BLaER1 (cell line): ENCODE results near the gene EDAR.
A peak's percentile ranks its signal among the peaks of the same experiment; 100 is the strongest.

Experiments
- H3K27ac ChIP-seq: shearing (Covaris generic); formaldehyde crosslinking; 2 replicates; pipeline ENCODE4 v1.8.1; 2022
- H3K27me3 ChIP-seq: shearing (Covaris generic); formaldehyde crosslinking; 2 replicates; pipeline ENCODE4 v1.8.1; 2022
- H3K36me3 ChIP-seq: shearing (Covaris generic); formaldehyde crosslinking; 2 replicates; pipeline ENCODE4 v1.8.1; 2022
- H3K4me1 ChIP-seq: shearing (Covaris generic); formaldehyde crosslinking; 2 replicates; pipeline ENCODE4 v1.8.1; 2022
- H3K4me2 ChIP-seq: shearing (Covaris generic); formaldehyde crosslinking; 2 replicates; pipeline ENCODE4 v1.8.1; 2022
- H3K4me3 ChIP-seq: shearing (Covaris generic); formaldehyde crosslinking; 2 replicates; pipeline ENCODE4 v1.8.1; 2022
- H3K9ac ChIP-seq: shearing (Covaris generic); formaldehyde crosslinking; 2 replicates; pipeline ENCODE4 v1.8.1; 2022
- H3K9me3 ChIP-seq: shearing (Covaris generic); formaldehyde crosslinking; 2 replicates; pipeline ENCODE4 v1.8.1; 2022
- H4K20me1 ChIP-seq: shearing (Covaris generic); formaldehyde crosslinking; 2 replicates; pipeline ENCODE4 v1.8.1; 2022
- Cebpa-rat ChIP-seq: shearing (Covaris generic); IDR thresholded peaks from 2 replicates; pipeline ENCODE4 v1.8.1; 2022

Gene EDAR

DNA sequence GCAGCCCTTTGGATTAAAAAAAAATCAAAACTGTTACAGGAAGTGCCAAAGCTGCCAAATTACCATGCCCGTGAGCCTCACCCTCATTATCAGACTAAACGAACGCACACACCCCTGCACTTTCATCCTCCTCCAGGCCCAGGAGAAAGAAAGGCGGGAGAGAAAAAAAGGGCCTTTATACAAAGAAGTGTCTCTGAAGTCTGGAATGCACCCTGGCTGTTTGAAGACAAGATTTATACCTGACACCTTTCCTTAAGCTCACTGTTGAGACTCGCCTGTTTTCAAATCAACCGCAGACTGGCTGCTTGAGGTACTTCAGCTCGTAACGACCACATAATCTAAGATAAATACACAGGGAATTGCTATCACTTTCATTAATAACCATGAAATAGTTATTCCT is 31.0 kb downstream of the EDAR start:
- Histone ChIP-seq H3K27me3 (no peaks in the 10 kb centered on the region), H3K4me1 (no peaks in the 10 kb centered on the region), H3K36me3 (no peaks in the 10 kb centered on the region), H3K9ac (no peak overlapping the region), H3K4me2 (no peak overlapping the region), H3K9me3 (0 out of 2 replicates have a peak, but pooled peaks cover 2% of the 10 kb centered on the region), H3K4me3 (no peak overlapping the region), H4K20me1 (no peaks in the 10 kb centered on the region), H3K27ac (no peak overlapping the region)
- TF ChIP-seq Cebpa-rat, result no peak

DNA sequence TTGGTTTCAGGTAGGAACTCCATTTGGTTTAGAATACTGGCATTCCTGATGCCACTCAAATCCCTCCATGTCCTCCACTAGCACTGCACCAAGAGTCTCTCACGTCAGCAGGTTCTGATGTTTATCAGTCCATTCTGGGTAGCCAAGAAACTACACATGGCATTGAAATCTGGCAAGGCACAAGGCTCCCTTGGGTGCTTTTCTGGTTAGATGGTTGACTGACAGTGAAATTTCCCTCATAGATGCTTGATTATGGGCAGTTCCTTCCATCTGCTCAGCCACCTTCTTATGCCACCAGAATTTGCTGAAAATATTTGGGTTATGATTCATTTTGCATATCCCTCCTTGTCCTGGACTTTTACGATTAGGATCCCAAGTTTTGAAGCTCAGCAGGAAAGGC is 32.6 kb downstream of the EDAR start:
- Histone ChIP-seq H3K4me2 (no peak overlapping the region), H3K4me1 (no peaks in the 10 kb centered on the region), H3K9ac (no peak overlapping the region), H3K9me3 (peaks cover 13% of the 10 kb centered on the region), H3K4me3 (no peak overlapping the region), H3K27me3 (no peaks in the 10 kb centered on the region), H3K36me3 (no peaks in the 10 kb centered on the region), H3K27ac (no peak overlapping the region), H4K20me1 (no peaks in the 10 kb centered on the region)
- TF ChIP-seq Cebpa-rat, result no peak

DNA sequence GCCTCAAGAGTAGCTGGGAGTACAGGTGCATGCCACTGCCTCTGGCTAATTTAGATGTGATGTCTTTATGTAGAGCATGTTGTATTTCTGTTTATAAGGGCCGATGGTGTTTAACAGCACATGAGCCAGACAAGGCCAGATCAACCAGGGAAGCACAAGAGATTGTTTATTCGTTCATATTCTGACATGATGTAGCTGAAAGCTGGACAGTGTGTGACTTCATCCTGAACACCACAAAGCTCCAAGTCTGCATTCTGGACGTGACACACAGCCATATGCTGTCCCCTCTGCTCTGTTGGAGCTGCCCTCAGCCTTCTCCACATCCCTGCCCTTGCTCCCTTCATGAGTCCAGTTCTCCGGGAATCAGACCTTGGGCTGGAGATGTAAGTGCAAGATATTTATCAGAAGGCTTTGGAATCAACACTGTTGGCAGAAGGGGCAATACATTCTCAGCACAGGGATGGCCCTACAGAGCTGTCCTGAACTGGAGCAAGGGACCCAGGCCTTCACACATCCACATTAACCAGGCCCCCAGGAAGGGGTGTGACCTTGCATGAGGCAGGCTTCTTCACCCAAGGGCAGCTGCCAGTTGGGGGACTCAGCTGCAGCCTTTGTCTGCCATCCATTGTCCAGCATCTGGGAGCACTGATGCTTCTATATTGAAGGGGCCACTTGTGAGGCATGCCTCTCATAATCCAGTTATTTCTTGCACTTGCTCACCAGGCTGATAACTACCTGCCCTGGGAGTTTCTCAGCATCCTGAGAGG is 38.5 kb downstream of the EDAR start:
- Histone ChIP-seq H3K4me3 (no peak overlapping the region), H3K4me1 (peaks cover 10% of the 10 kb centered on the region; the same call in 1 of the 2 replicates), H3K27me3 (no peaks in the 10 kb centered on the region), H3K4me2 (no peak overlapping the region), H3K9ac (no peak overlapping the region), H3K9me3 (peaks cover 57% of the 10 kb centered on the region), H3K36me3 (no peaks in the 10 kb centered on the region), H3K27ac (no peak overlapping the region), H4K20me1 (no peaks in the 10 kb centered on the region)
- no peak for TF ChIP-seq Cebpa-rat

DNA sequence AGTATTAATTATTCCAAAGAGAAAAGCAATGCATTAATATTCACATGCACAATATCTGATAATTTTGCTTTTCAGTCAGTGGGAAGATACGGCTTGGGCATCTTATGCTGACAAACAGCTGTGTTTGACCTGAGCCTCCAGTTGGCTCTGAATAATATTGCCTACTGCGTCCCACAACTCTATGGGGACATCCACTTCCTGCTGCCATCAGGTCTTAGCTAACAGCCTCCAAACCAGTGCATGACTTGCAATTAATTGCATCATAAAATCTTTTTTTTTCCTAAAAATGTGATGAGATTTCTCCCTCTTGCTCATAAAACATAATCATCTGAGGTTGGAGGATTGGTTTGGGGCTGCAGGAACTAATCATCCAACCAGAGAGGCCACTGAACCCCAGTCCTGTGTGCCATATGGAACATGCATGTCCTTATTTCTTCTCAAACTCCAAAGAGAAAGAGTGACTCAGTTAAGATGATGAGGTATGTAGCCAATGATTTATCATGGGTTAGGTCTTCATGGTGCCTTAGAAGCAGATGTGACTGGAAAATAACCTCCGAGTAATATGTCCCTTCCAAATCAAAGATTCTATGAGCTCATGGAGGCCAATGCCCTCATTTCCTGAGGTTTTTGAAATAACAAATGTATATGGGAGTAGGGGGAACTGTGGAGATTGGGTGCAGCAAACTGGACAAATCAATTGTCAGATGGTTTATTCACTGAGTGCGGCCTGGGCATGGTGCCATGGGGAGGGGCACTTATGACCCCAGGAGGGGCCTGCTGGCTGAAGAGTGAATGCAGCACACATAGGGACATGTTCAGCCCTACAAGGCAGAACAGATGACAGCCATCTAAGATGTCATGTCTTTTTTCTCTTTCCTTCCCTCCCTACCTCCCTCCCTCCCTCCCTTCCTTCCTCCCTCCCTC is 39.4 kb downstream of the EDAR start:
- no peak overlapping the region for H3K4me3 ChIP-seq
- H3K9me3 ChIP-seq, result peaks cover 65% of the 10 kb centered on the region
- H3K36me3 ChIP-seq, result no peaks in the 10 kb centered on the region
- no peak overlapping the region for H3K27ac ChIP-seq
- no peaks in the 10 kb centered on the region for H4K20me1 ChIP-seq
- H3K4me2 ChIP-seq, result peak overlapping the region; percentile 5; the same call in 1 of the 2 replicates
- no peaks in the 10 kb centered on the region for H3K27me3 ChIP-seq
- peaks cover 10% of the 10 kb centered on the region; the same call in 1 of the 2 replicates for H3K4me1 ChIP-seq
- no peak for TF ChIP-seq Cebpa-rat
- H3K9ac ChIP-seq, result no peak overlapping the region

DNA sequence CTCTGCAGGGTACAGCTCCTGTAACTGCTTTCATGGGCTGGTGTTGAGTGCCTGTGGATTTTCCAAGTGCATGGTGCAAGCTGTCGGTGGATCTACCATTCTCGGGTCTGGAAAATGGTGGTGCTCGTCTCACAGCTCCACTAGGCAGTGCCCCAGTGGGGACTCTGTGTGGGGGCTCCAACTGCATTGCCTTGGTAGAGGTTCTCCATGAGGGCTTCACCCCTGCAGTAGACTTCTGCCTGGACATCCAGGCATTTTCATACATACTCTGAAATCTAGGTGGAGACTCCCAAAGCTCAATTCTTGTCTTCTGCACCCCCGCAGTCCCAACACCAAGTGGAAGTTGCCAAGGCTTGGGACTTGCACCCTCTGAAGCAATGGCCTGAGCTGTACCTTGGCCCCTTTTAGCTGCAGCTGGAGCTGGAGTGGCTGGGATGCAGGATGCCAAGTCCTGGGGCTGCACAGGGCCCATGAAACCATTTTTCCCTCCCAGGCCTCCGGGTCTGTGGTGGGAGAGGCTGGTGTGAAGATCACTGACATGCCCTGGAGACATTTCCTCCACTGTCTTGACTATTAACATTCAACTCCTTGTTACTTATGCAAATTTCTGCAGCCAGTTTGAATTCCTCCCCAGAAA is 41.6 kb downstream of the EDAR start:
- H3K9me3 ChIP-seq, result peaks cover 62% of the 10 kb centered on the region
- H3K4me1 ChIP-seq, result peaks cover 10% of the 10 kb centered on the region; the same call in 1 of the 2 replicates
- no peaks in the 10 kb centered on the region for H4K20me1 ChIP-seq
- H3K4me3 ChIP-seq, result no peak overlapping the region
- no peak overlapping the region for H3K27ac ChIP-seq
- no peak overlapping the region for H3K4me2 ChIP-seq
- no peak for TF ChIP-seq Cebpa-rat
- no peaks in the 10 kb centered on the region for H3K27me3 ChIP-seq
- no peak overlapping the region for H3K9ac ChIP-seq
- no peaks in the 10 kb centered on the region for H3K36me3 ChIP-seq

DNA sequence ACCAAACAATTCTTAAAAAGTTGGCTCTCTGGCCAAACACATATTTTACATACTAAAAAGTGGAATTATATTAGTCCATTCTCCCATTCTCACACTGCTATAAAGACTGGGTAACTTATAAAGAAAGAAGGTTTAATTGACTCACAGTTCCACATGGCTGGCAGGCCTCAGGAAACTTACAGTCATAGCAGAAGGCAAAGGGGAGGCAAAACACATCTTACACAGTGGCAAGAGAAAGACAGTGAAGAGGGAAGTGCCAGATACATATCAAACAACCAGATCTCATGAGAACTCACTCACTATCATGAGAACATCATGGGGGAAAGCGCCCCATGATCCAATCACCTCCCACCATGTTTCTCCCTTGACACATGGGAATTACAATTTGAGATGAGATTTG is 42.6 kb downstream of the EDAR start:
- H3K27me3 ChIP-seq, result no peaks in the 10 kb centered on the region
- no peak overlapping the region for H3K4me3 ChIP-seq
- TF ChIP-seq Cebpa-rat, result no peak
- peaks cover 10% of the 10 kb centered on the region; the same call in 1 of the 2 replicates for H3K4me1 ChIP-seq
- no peak overlapping the region for H3K4me2 ChIP-seq
- no peak overlapping the region for H3K27ac ChIP-seq
- no peak overlapping the region for H3K9ac ChIP-seq
- no peaks in the 10 kb centered on the region for H3K36me3 ChIP-seq
- peaks cover 52% of the 10 kb centered on the region for H3K9me3 ChIP-seq
- no peaks in the 10 kb centered on the region for H4K20me1 ChIP-seq

DNA sequence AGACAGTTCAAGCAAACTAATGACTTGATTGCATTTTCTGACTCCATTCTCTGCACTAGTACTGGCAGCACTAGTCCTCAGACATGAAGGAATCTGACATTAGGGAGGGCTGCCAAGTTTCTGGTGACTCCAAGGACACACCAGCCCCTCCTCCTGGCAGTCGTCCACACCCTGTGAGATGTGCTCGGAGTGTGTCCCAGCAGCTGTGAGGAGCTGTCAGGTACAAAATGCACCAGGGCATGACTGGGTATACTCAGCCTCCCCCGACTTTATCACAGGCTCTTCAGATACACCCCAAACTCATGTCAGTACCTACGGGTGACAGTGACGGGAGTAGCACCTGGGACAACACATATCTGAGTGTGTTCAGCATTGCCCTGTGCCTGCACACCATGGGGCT is 43.1 kb downstream of the EDAR start:
- Histone ChIP-seq H3K4me1 (peaks cover 10% of the 10 kb centered on the region; the same call in 1 of the 2 replicates), H3K9ac (no peak overlapping the region), H3K4me3 (no peak overlapping the region), H3K27ac (no peak overlapping the region), H4K20me1 (no peaks in the 10 kb centered on the region), H3K27me3 (no peaks in the 10 kb centered on the region), H3K36me3 (no peaks in the 10 kb centered on the region), H3K9me3 (peaks cover 50% of the 10 kb centered on the region), H3K4me2 (no peak overlapping the region)
- no peak for TF ChIP-seq Cebpa-rat

DNA sequence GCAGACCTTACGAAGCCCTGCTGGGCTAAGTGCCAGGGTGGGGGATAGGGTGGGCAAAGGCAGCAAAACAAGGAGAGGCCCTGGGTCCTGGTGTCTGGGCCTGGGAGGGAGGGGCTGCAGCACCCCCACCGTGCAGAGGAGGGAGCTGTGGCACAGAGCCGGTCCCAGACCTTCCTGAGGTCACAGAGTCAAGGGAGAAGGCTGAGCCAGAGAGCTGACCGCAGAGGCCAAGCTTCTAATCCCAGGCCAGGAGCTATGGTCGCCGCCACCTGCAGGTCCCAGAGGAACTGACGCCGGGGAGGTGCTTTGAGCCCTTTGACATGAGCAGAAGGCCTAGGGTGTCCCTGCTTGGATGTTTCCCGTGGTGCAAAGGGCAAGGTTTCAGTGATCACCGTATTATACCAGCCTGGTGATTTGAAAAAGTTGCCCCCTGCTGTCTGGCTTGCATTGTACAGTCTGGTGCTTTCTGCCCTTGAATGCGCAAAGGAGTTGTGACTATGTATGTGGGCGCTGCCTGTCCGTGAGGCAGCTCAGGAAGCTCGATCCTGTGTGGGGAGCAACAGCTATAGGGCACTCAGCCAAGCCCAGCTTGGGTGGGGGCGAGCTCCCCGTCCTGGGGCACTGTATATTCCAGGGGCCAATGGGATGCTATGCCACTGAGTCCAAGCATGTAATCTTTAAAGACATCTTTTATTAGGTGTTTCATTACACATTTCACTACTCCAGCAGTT is 44.3 kb downstream of the EDAR start:
- Histone ChIP-seq H3K27ac (no peak overlapping the region), H4K20me1 (no peaks in the 10 kb centered on the region), H3K36me3 (no peaks in the 10 kb centered on the region), H3K9me3 (peaks cover 44% of the 10 kb centered on the region), H3K27me3 (no peaks in the 10 kb centered on the region), H3K4me2 (no peak overlapping the region), H3K4me1 (peaks cover 9% of the 10 kb centered on the region; the same call in 1 of the 2 replicates), H3K9ac (no peak overlapping the region), H3K4me3 (no peak overlapping the region)
- no peak for TF ChIP-seq Cebpa-rat

DNA sequence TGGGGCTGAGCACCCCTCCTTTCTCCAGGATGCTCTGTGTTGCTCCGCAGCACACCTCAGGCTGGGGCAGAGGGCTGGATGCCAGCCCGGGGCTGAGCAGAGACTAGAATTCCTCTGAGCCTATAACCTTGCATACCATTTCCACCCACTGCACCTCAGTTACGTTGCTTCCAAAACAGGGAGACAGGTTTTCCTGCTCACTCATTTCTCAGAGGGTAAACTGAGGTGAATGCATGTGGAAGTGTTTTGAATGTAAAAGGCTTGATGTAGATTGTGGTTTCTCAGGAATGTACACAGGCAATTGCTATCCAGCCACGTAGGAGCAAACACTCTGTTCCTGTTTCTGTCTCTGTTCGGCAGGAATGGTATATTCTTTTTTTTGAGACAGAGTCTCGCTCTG is 45.3 kb downstream of the EDAR start:
- Histone ChIP-seq H3K4me1 (0 out of 2 replicates have a peak, but pooled peaks cover 4% of the 10 kb centered on the region), H3K4me3 (no peak overlapping the region), H4K20me1 (no peaks in the 10 kb centered on the region), H3K9ac (no peak overlapping the region), H3K9me3 (peaks cover 40% of the 10 kb centered on the region), H3K27ac (no peak overlapping the region), H3K36me3 (no peaks in the 10 kb centered on the region), H3K4me2 (no peak overlapping the region), H3K27me3 (no peaks in the 10 kb centered on the region)
- no peak for TF ChIP-seq Cebpa-rat
